Adrenal gland (tissue), 5 donors: ENCODE data around the gene PNKP.
"Not testable (repeated sequence)": the region's sequence is repeated elsewhere in the genome, so short reads cannot be mapped to it uniquely, and the experiment has no call there.

Experiments
- POLR2A ChIP-seq, 2 donors: fragments of 450-650 bp; IDR thresholded peaks; one replicate each; pipeline ENCODE4 v1.6.1; 2017; ENCODE audit warnings: antibody characterized with exemption in 2 of 2, mild to moderate bottlenecking in 2 of 2, moderate library complexity in 1 of 2
- TF ChIP-seq, protein P1 (sequence below), 6 experiments: fragments of 450-650 bp in 4 of 6; fragments of 200-600 bp in 2 of 6; sonication (generic) in 1 of 6; IDR thresholded peaks; 1 replicate in 5 of 6; 2 replicates in 1 of 6; pipeline versions ENCODE4 v1.5.1 to v1.8.0; 2016 to 2021; ENCODE audit warnings: antibody characterized with exemption in 6 of 6, mild to moderate bottlenecking in 2 of 6, moderate library complexity in 1 of 6
- donor health status: DM: no; HTN: no; CAD: no.

DNA sequence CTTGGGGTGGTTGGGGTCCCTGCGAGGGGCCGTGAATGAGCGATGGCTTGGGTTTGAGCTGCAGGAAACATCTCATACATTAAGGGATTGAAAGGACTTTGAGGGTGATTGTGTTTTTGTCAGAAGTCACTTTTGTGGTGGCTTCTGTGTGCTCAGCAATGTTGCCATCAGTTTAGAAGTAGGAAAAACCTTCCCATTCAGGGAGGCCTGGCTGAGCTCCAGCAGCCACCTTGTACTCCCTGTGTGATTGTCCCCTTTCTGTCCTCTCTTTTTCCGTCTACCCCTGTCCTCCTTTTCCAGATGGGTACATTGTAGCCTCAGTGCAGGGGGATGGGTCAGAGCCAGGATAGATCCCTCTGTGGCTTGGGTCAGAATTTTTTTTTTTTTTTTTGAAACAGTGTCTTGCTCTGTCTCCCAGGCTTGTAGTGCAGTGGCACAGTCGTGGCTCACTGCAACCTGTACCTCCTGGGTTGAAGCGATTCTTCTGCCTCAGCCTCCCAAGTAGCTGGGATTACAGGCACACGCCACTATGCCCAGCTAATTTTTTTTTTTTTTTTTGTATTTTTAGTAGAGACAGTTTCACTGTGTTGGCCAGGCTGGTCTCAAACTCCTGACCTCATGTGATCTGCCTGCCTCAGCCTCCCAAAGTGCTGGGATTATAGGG lies 47.8 kb downstream of the PNKP start:
- TF ChIP-seq, protein P1, sequence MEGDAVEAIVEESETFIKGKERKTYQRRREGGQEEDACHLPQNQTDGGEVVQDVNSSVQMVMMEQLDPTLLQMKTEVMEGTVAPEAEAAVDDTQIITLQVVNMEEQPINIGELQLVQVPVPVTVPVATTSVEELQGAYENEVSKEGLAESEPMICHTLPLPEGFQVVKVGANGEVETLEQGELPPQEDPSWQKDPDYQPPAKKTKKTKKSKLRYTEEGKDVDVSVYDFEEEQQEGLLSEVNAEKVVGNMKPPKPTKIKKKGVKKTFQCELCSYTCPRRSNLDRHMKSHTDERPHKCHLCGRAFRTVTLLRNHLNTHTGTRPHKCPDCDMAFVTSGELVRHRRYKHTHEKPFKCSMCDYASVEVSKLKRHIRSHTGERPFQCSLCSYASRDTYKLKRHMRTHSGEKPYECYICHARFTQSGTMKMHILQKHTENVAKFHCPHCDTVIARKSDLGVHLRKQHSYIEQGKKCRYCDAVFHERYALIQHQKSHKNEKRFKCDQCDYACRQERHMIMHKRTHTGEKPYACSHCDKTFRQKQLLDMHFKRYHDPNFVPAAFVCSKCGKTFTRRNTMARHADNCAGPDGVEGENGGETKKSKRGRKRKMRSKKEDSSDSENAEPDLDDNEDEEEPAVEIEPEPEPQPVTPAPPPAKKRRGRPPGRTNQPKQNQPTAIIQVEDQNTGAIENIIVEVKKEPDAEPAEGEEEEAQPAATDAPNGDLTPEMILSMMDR (IDR thresholded peaks at IDR 0.05), result not testable (repeated sequence)
- not testable (repeated sequence) for TF ChIP-seq POLR2A (IDR thresholded peaks at IDR 0.05)
